GM18870 (cell line): ENCODE data around the gene RAP1GDS1.
A peak's percentile ranks its signal among the peaks of the same experiment; 100 is the strongest.

Source experiments
- ATAC-seq: cut with Tn5 transposase; IDR thresholded peaks from one replicate; pipeline ENCODE4 v1.9.1; 2021; ENCODE audit warnings: moderate library complexity; ENCODE audit not compliant: unreplicated experiment

The RAP1GDS1 gene, protein sequence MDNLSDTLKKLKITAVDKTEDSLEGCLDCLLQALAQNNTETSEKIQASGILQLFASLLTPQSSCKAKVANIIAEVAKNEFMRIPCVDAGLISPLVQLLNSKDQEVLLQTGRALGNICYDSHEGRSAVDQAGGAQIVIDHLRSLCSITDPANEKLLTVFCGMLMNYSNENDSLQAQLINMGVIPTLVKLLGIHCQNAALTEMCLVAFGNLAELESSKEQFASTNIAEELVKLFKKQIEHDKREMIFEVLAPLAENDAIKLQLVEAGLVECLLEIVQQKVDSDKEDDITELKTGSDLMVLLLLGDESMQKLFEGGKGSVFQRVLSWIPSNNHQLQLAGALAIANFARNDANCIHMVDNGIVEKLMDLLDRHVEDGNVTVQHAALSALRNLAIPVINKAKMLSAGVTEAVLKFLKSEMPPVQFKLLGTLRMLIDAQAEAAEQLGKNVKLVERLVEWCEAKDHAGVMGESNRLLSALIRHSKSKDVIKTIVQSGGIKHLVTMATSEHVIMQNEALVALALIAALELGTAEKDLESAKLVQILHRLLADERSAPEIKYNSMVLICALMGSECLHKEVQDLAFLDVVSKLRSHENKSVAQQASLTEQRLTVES

DNA sequence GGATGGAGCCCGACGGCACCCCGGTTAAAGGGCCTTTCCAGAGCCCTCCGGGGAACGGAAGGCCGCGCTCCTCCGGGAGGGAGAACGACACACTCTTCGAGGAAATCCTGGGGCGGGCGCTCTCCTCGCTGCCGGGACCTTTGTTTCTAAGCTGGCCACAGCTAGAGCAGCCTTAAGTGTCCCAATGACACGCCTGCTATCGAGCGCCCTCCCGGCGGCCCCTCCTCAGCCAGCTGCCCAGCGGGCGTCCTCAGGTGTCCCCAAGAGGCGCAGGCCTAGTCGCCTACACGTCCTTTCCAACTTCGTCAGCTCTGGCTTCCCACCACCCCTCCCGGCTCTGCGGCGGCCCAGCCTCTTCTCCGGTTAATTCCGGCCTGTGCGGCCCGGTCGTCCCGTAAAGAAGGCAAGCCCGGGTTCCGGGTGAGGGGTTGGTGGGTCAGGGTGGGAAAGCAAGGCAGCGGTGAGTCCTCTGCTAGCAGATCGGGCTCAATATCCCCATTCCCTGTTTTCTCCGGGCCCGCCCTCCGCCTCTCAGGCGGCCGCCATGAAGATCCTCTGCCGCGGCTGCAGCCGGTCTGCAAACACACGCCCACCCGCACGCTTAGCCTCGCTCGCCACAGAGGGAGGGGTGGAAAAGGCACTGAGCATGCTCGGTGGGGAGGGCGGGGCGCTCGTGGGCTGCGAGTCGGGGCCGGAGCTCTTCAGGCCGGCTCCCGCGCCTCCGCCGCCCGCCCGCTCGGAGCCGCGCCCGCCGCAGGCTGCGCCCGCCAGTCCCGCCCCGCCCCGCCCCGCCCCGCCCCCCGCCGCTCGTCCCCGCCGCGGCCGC is at the start of gene RAP1GDS1:
TSS of gene RAP1GDS1 (plus strand) at position 806 of the 826 bp plus-strand sequence. CDS start 182 bp downstream, outside the sequence.
- ATAC-seq = peak; percentile 79

DNA sequence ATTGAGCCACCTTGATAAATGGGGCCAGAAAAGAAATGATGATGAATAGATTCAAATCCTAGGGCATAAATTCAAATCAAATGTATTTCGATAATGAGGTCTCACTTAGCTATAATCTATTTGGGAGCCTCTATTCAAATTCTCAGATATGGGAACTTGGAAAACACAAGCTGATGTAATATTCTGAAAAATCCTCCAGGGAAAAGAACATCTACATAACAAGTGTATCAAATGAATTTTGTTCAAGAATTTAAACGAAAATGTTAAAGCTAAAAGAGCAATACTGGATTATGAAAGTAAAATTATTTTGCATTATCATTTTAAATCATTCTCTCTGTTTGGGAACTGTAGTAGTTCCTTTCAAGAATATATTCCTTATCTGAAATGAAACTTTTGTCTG is 38.9 kb upstream of the RAP1GDS1 start:
- ATAC-seq = no peak

DNA sequence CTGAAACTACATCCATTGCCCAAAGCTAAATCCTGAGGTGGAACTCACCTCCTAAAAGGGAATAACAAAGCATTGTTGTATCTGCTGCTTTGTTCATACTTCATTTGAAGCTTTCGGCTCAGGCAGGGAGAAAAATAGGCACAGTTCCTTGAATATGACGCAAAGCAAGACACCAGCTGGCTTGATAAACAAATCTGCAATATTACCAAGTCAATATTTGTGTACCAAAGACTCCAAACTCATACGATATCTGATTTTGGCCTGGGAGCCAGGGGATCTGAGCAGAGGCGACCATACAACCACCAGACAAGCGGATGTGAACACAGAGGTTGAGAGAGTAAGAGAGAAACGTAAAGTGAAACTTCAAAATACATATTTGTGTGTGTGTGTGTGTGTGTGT is 34.8 kb upstream of the RAP1GDS1 start:
- ATAC-seq = no peak

DNA sequence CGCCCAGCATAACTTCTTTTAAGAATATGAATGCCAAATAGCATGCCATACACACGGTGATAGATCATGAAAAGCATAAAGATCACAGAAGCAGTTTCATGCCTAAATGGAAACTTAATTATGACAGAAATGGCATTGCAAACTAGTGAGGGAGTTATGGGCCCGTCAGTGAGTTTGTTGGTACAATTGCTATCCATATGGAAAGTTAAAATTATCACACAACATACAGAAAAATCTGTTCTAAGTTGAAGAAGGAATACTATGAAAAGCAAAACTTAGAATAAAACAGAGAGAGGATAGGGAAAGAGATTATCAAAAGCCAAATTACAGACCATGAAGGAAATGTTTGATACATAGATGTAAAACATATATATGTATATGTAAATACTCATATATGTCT is 30.2 kb upstream of the RAP1GDS1 start:
- ATAC-seq = no peak

DNA sequence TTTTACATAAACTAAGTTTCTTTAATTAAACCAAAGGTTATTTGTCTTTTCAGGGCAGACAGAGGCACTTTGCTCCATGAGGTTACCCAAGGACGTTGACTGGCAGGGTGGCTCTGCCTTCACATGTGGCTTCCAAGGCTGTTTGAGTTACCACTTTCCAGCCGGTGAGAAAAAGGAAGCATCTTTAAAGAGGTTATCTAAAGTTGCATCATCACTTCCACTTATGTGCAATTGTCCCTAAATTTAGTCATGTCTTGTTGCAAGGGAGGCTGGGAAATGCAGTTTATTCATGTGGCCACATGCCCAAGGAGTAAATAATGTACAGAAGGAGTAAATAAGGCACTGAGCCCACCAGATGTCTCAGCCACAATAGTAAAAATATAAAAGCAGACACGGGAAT is 29.0 kb upstream of the RAP1GDS1 start:
- no peak for ATAC-seq

DNA sequence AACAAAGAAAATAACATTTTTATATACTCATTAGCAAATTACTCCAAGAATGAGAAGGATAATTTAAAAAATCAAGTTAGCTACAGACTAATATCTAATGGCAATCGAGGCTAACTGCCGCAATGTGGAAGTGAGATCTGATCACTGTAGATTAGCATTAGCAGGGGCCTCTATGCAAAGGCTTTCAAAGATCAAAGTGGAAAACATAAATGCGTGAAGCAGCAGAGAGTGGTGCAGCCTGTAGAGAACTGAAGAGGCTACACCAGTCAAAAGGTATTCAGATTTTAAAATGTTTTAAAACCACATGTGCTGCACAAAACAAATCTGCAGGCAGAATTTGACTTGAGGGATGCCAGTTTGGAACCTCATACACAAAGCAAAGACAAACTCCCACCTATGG is 24.0 kb upstream of the RAP1GDS1 start:
- ATAC-seq = no peak

DNA sequence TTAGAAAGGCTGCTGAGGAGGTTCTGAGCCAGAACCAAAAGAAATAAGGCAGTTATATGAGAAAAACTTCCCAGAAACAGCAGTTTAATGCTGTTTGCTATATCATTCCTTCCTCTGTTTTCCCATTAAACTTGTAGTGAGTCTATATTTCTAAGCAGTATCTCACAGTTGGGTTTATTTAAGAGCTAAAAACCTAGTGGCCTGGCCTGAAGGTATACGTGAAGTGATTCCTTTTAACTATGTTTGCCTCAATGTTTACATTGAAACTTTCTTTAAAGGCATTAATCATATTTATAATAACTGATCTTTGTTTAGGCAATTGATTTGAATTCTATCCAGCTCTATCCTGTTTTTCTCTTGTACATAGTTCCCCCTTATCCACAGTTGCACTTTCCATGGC is 19.1 kb upstream of the RAP1GDS1 start:
- no peak for ATAC-seq

DNA sequence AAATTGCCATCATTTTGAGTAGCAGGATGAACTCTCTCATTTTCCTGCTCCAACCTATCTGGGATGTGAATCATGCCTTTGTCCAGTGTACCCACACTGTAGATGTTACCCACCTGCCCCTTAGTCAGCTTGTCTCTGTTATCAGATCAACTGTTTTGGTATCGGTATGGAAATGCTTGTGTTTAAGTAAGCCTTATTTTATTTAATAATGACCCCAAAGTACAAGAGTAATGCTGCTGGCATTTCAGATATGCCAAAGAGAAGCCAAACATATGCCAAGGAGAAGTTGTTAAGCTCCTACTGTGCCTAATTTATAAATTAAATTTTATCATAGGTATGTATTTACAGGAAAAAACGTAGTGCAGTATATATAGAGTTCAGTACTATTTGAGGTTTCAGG is 18.6 kb upstream of the RAP1GDS1 start:
- ATAC-seq = no peak

DNA sequence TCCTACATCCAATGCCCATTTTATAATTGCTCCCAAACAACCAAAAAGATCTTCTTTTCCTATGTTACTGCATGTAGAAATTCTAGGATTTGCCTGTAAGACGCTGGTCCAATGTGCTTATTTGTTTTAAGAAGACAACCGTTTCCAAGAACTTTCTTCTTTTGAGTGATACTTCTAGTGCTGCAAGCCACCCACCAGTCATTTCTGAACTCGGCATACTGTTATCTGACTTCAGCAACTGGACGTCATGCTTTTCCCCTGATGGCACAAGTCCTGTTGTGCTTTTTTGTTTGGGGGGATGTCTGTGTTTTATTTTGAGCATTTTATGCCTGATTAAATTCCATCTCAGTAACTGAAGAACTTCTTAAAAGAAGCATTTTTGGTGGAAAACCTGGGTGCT is 16.0 kb upstream of the RAP1GDS1 start:
- no peak for ATAC-seq

DNA sequence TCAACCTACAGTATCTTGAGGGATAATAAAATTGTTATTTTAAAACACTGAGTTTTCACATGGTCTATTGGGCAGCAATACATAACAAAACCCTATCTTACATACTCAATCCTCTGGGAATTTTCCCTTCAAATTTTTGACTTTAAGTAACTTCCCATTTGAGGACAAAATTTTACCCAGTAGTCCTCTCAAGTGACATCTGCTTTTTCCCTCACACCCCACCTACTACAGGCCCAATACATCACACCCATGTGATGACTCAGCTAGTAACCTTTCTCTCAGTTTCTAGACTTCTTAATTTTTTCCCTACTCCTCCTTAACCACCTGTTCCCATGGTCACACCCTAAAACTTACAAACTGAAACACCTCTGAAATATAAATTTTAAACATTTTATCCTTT is 12.2 kb upstream of the RAP1GDS1 start:
- peak; percentile 50 for ATAC-seq

DNA sequence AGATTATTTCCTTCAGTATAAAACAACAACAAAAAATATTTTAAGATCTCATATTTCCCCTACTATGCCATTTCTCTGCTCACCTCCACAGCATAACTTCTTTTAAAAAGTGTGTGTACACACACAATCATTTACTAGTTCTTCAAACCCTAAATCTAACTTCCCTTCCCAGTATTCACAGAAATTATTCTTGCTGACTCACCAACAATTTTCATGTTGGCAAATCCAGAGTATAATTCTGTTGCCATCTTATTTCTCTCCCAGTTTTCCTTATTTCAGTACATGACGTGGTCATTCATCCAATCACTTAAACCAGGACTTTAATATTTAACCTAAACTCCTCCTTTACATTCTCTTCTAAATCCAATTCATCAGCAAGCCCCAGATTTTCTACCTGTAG is 11.4 kb upstream of the RAP1GDS1 start:
- no peak for ATAC-seq

DNA sequence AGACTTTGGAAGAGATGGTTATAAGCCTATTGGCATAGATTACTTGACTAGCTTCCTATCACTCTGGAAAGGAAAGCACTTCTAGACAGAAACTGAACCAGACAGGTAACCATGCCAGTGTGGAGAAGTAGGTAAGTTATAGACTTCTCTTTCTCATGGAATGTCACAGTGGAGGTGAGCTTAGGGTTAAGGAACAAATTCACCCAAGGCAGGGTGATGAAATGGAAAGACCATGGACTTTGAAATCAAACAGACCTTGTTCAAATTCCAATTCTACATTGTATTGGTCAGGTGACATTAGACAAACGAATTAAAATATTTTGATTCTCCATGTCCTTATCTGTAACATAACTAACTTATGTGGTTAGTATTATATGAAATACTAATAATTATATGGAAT is 7.7 kb upstream of the RAP1GDS1 start:
- ATAC-seq = no peak

DNA sequence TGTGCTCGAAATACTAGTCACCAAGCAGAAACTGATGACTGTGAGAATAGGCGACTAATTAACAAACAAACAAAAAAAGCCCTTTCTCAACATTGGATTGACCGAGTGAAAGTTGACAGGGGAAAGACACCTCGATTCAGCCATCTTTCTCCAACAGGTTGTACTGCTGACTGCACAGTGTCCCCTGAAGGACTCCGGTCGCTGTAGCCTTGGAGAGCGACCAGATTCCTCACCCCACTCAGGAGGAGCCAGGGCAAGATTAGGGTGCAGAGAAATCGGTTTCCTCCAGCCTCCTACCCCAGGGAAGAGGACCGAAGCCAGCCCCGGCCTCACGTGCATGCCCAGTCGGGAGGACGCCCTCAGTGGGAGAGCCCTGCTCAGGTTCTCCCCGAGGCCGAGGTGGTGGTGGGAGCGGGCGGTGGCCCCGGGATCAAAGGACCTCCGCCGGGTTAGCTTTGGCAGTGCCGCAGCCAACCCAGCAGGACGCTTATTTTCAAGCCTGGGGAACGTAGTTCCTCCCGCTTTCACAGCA is 1.1 kb upstream of the RAP1GDS1 start:
- ATAC-seq = peak; percentile 29

DNA sequence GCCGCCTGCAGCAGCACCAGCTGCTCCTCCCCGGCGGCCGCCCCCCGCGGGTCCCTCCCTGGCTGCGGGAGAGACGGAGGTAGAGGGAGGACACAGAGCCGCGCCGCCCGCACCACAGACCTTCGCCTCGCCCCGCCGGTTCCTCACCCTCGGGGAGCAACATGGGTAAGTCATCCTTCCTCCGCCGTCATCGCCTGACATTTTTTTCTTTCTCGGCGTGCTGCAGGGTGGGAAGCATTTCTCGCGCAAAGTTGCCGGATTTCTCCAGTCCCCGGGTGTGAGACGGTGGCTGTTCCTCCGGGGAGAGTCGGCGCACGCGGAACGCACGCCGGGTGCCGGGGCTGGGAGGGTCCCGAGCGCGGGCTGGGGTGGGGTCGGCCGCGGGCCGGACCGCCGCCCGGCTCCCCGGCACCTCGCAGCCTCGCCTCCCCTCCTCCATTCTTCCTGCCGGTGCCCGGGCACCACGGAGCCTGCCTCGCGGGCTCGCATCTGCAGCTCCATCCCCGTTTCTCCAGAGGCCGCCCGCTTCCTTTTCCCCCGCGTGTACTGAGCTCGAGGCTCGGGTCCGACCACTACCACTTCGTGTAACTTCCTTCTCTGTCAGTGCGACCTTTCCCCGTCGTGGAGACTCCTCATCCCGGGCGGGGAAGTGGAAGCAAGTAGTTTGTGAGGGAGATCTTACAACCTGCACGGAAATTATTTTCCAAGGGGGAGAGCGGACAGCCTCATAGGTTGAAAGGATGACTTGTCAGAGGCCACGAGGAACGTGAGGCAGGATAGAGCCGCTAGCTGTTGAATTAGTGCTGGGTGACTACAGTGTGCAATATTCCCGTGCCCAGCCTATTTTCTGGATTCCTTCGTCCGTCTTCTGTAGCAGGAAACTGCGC is 464 bp downstream of the RAP1GDS1 start:
- ATAC-seq = peak; percentile 22

DNA sequence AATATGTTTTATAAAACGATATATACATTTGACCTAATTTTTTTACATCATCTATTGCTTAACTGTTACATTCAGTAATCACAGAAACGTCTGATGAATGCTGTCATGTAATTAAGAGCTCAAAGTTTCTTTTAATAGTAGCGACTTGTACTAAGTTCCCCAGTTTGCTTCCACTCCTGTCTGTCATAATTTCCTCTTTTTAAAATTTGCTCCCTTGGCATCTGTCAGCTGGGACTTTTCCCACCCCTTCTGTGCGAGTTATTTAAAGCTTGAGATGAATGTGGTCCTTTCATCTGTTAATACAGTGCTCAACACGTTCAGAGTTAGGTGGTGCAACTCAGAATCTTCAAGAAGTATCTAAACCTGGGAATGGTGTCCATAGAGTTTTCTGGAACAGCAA is 1.2 kb downstream of the RAP1GDS1 start:
- no peak for ATAC-seq

DNA sequence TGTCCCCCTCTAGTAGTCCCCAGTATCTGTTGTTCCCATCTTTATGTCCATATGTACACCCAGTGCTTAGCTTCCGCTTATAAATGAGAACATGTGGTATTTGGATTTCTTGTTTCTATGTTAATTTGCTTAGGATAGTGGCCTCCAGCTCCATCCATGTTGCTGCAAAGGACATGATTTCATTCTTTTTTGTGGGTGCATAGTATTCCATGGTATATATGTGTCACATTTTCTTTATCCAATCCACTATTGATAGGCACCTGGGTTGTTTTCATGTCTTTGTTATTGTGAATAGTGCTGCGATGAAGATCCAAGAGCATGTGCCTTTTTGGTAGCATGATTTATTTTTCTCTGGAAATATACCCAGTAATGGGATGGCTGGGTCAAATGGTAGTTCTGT is 6.3 kb downstream of the RAP1GDS1 start:
- no peak for ATAC-seq

DNA sequence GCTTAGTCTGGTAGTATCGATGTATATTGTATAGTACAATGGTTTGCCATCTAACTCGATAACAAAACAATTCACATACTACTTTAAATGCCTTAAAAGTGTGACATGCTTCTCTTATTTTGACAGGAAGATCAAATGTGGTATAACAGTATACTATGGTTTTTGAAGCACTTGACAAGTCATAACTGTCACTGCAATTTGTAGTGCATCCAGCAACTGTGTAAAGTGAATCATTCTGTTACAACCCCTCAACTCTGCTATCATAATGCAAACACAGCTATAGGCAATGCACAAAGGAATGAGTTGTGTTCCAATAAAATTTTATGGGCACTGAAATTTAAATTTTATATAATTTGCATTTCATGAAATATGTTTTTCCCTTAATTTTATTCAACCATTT is 14.0 kb downstream of the RAP1GDS1 start:
- ATAC-seq = no peak

DNA sequence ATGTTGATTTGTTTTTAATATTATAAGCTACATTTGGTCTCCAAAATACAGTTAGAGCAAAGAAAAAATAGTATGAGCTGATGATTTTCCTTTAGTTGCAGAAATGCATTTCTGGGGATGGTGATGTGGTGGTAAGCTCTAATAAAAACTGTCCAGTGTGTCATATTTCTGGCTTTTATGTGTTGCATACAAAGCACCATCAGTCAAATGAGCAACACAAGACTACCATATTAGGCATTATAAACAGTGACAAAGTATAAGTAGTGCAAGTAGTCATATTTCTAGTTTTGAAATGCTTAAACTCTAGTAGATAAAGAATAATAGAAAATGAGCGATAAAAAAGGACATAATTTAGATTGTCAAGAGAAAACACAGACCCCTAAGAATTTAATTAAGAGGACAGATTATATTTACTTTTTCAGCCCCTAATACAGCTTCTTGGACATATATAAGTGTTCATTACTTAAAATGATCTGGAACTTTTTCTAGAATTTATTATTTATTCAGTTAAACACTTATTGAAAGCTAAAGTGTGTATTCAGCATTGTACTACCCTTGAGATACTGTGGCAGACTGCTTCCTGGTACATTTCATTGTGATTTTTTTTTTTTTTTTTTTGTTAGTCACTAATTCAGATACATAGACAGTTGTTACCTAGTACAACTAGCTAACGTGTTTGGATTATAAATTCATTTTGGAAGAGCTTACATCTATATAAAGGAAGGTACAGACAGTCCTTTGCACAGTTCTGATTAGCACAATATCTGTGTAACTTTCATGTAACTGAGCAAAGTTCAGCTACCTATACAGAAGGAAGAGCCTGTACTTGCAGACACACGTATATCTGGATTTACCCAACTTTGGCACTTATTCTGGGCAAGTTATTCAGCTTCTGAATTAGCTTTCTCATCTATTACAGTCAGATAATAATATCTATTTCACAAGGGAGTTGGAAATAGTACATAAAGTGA is 22.3 kb downstream of the RAP1GDS1 start:
- ATAC-seq = no peak

DNA sequence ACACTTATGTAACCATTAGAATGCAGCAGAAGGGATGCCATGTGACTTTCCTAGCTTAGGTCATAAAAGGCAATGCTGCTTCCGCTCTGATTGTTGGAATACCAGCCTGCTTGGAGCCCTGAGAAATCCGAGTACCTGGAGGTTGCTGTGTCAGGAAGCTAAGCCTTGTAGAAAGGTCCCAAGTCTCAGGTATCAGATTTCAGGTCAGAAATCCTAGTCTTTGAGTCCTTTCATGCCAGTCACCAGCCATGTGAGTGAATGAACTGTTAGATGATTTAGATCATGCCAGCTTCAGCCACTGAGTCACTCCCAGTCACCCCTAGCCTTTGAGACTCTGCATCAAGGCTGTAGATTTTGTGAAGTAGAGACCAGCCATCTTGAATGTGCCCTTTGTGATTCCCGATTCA is 23.5 kb downstream of the RAP1GDS1 start:
- no peak for ATAC-seq
